Umbilical cord (tissue), 2 donors: Measurements from ENCODE around the gene HSPBP1. TPM values are rescaled to one million over a fixed set of nuclear protein-coding genes. Genes with fewer than 3 reads are reported as not detected.

Experiments
- DNase-seq: peaks from one replicate; pipeline ENCODE4 v3.0.0-alpha.2; 2015; ENCODE audit warnings: low spot score
- total RNA-seq: library from RNA; depleted of rRNA; stranded (reverse); fragments of >200 nt; gene quantifications from one replicate; pipeline ENCODE4 v1.2.3, GENCODE V29; 2014; ENCODE audit warnings: low replicate concordance; ENCODE audit not compliant: insufficient read depth

The HSPBP1 gene
- total RNA-seq, 1 donor from 2014 or later, result 7.0 TPM

GRCh38 chr19:55275851-55276719 lies 3.8 kb downstream of the HSPBP1 start:
- no peak for DNase-seq

GRCh38 chr19:55273978-55274707 lies 5.8 kb downstream of the HSPBP1 start:
- no peak for DNase-seq

GRCh38 chr19:55272142-55272541 lies 7.8 kb downstream of the HSPBP1 start:
- DNase-seq, result no peak

- no peak for DNase-seq
Measured at GRCh38 chr19:55270172-55270942, 9.6 kb downstream of the HSPBP1 start.

GRCh38 chr19:55269299-55269698 lies 10.6 kb downstream of the HSPBP1 start:
- DNase-seq, result no peak

- no peak for DNase-seq
Measured at GRCh38 chr19:55266840-55267239, 13.1 kb downstream of the HSPBP1 start.

- no peak for DNase-seq
Measured at GRCh38 chr19:55266404-55266803, 13.5 kb downstream of the HSPBP1 start.

- no peak for DNase-seq
Measured at GRCh38 chr19:55265723-55266386, 14.1 kb downstream of the HSPBP1 start.

GRCh38 chr19:55265173-55265572 lies 14.7 kb downstream of the HSPBP1 start:
- DNase-seq, result no peak

GRCh38 chr19:55264531-55264930 lies 15.4 kb downstream of the HSPBP1 start:
- DNase-seq, result no peak

GRCh38 chr19:55262359-55262758 lies 17.6 kb downstream of the HSPBP1 start:
- no peak for DNase-seq

GRCh38 chr19:55261671-55262126 lies 18.2 kb downstream of the HSPBP1 start:
- no peak for DNase-seq

GRCh38 chr19:55259540-55260210 lies 20.2 kb downstream of the HSPBP1 start:
- no peak for DNase-seq

GRCh38 chr19:55258828-55259539 lies 20.9 kb downstream of the HSPBP1 start, which contains the start of gene PPP6R1:
PPP6R1 (minus strand) TSS chr19:55259017; CDS start chr19:55247103, 11,914 bp downstream.
- DNase-seq, result peak; percentile 100

- no peak for DNase-seq
Measured at GRCh38 chr19:55258476-55258827, 21.5 kb downstream of the HSPBP1 start.

- no peak for DNase-seq
Measured at GRCh38 chr19:55257461-55258420, 22.2 kb downstream of the HSPBP1 start.

- no peak for DNase-seq
Measured at GRCh38 chr19:55256562-55257460, 23.1 kb downstream of the HSPBP1 start.
